K562 (cell line): ENCODE measurements around the gene MBP. TPM values are rescaled to one million over a fixed set of nuclear protein-coding genes. Genes with fewer than 3 reads are reported as not detected.
A peak's percentile ranks its signal among the peaks of the same experiment; 100 is the strongest.

ENCODE experiments used
- ATAC-seq: fragments of 200-7000 bp; cut with Tn5 transposase; 3 replicates; pipeline ENCODE4 v1.9.1; 2020; ENCODE audit warnings: moderate library complexity
- BruUV-seq: library from RNA; stranded (reverse); fragments of 400-500 nt; replicated peaks from 2 replicates; lab custom pipeline; 2021; lab: Mats Ljungman, UMichigan
- CTCF ChIA-PET: fragments of 300-600 bp; formaldehyde crosslinking; extraction: SDS; loops from one replicate; lab custom pipeline; 2021; ENCODE audit warnings: low intra/inter-chr PET ratio; lab: Yijun Ruan, JAX
- POLR2A ChIA-PET: fragments of 300-600, 350-650 bp; sonication (Branson Sonifier 250); formaldehyde crosslinking; extraction: SDS; loops from one replicate; lab custom pipeline; 2021; ENCODE audit warnings: antibody characterized with exemption, inconsistent platforms; lab: Yijun Ruan, JAX
- DNase-seq, 4 experiments: peaks; one replicate each; pipeline versions ENCODE4 v3.0.0 to v3.0.0-alpha.2; 2011 to 2018; ENCODE audit warnings: low spot score in 3 of 4, mixed read lengths in 3 of 4; ENCODE audit errors: extremely low read depth in 1 of 4
- FAIRE-seq: peaks from 2 replicates; lab custom pipeline; 2011; peaks lifted over from hg19 to GRCh38; lab: Jason Lieb, UNC
- H2AFZ ChIP-seq: 2 replicates; pipeline ENCODE4 v1.6.0; 2011; ENCODE audit warnings: low read depth, low read length, control low read depth, inconsistent platforms
- H3K27ac ChIP-seq: fragments of 200-600 bp; 3 replicates; pipeline ENCODE4 v1.8.0; 2011; ENCODE audit warnings: low read depth, mild to moderate bottlenecking, control low read depth, inconsistent platforms, low read length, moderate library complexity, mixed read lengths; ENCODE audit errors: extremely low read depth
- H3K27me3 ChIP-seq, 2 experiments: fragments of 300-600 bp in 1 of 2; 2 replicates in 1 of 2; 3 replicates in 1 of 2; pipeline versions ENCODE4 v1.6.0 to v1.8.0; 2011; ENCODE audit warnings: inconsistent platforms in 2 of 2, low read length in 2 of 2, mild to moderate bottlenecking in 1 of 2, mixed read lengths in 1 of 2, moderate library complexity in 1 of 2; ENCODE audit not compliant: control insufficient read depth in 2 of 2, insufficient read depth in 2 of 2
- H3K36me3 ChIP-seq: fragments of 300-600 bp; 3 replicates; pipeline ENCODE4 v1.8.0; 2011; ENCODE audit warnings: mild to moderate bottlenecking, low read length, inconsistent platforms; ENCODE audit not compliant: control insufficient read depth, insufficient read depth
- H3K4me1 ChIP-seq, 2 experiments: fragments of 200-600 bp in 1 of 2; replicated peaks in 1 of 2; 2 replicates in 1 of 2; 3 replicates in 1 of 2; pipeline versions ENCODE4 v1.5.1 to v1.8.0; 2011; ENCODE audit warnings: inconsistent platforms in 2 of 2, low read length in 2 of 2, mild to moderate bottlenecking in 1 of 2, mixed read lengths in 1 of 2, moderate library complexity in 1 of 2; ENCODE audit not compliant: control insufficient read depth in 2 of 2, insufficient read depth in 2 of 2
- H3K4me2 ChIP-seq: 2 replicates; pipeline ENCODE4 v1.6.1; 2011; ENCODE audit warnings: low read length, control low read depth, inconsistent platforms, mixed read lengths; ENCODE audit not compliant: insufficient read depth
- H3K4me3 ChIP-seq: fragments of 200-600 bp; sonication (generic), shearing (Covaris generic); 2 replicates; pipeline ENCODE4 v1.5.1; 2016; ENCODE audit warnings: control low read depth, inconsistent platforms
- H3K79me2 ChIP-seq: fragments of 200-600 bp; 3 replicates; pipeline ENCODE4 v1.8.0; 2011; ENCODE audit warnings: low read length, inconsistent platforms; ENCODE audit not compliant: control insufficient read depth, insufficient read depth
- H3K9ac ChIP-seq, 2 experiments: 2 replicates each; pipeline versions ENCODE4 v1.6.0 to v1.6.1; 2011; ENCODE audit warnings: low read depth in 2 of 2, low read length in 2 of 2, control low read depth in 1 of 2, inconsistent platforms in 1 of 2, mild to moderate bottlenecking in 1 of 2, mixed read lengths in 1 of 2; ENCODE audit not compliant: insufficient read depth in 1 of 2
- H3K9me1 ChIP-seq: one replicate; pipeline ENCODE4 v1.6.0; 2011; ENCODE audit warnings: inconsistent platforms, mild to moderate bottlenecking, low read length, moderate library complexity; ENCODE audit not compliant: control insufficient read depth, insufficient read depth
- H3K9me3 ChIP-seq: replicated peaks from 2 replicates; pipeline ENCODE4 v1.5.1; 2011; ENCODE audit warnings: low read depth, low read length, inconsistent platforms; ENCODE audit not compliant: control insufficient read depth, insufficient read depth
- H4K20me1 ChIP-seq: replicated peaks from 2 replicates; pipeline ENCODE4 v1.6.1; 2011; ENCODE audit warnings: low read length, inconsistent platforms, mixed read lengths; ENCODE audit not compliant: control insufficient read depth, insufficient read depth
- CBFA2T2 ChIP-seq: fragments of 450-650 bp; conservative IDR thresholded peaks from 2 replicates; pipeline ENCODE4 v1.6.1; 2017; ENCODE audit warnings: mild to moderate bottlenecking
- CBFA2T3 ChIP-seq: fragments of 450-650 bp; IDR thresholded peaks from 2 replicates; pipeline ENCODE4 v1.6.1; 2017
- ESRRA ChIP-seq: fragments of 450-650 bp; IDR thresholded peaks from 2 replicates; pipeline ENCODE4 v1.6.1; 2014; ENCODE audit warnings: low read depth, mild to moderate bottlenecking, moderate library complexity, borderline replicate concordance
- HNRNPH1 ChIP-seq: fragments of 200-400 bp; formaldehyde crosslinking; optimal IDR thresholded peaks from 2 replicates; pipeline ENCODE3; 2017; ENCODE audit warnings: low read depth, mild to moderate bottlenecking, low read length, moderate library complexity
- HNRNPK ChIP-seq: fragments of 200-400 bp; formaldehyde crosslinking; IDR thresholded peaks from one replicate; pipeline ENCODE4 v1.6.1; 2018; ENCODE audit warnings: mild to moderate bottlenecking, low read depth, low read length; ENCODE audit not compliant: poor library complexity, severe bottlenecking
- NR3C1 ChIP-seq: sonication (generic); formaldehyde crosslinking; IDR thresholded peaks from 2 replicates; pipeline ENCODE4 v1.8.1; 2022; ENCODE audit warnings: missing genetic modification reagents
- RUNX1 ChIP-seq: sonication (generic); IDR thresholded peaks from 2 replicates; pipeline ENCODE4 v1.6.1; 2016; ENCODE audit warnings: antibody characterized with exemption, low read depth
- TAL1 ChIP-seq: fragments of 450-650 bp; IDR thresholded peaks from 2 replicates; pipeline ENCODE4 v1.6.1; 2016; ENCODE audit warnings: mild to moderate bottlenecking
- TCF3 ChIP-seq: sonication (generic); formaldehyde crosslinking; IDR thresholded peaks from 2 replicates; pipeline ENCODE4 v1.4.0; 2020; ENCODE audit warnings: mild to moderate bottlenecking, missing genetic modification reagents
- TEAD4 ChIP-seq, 2 experiments: sonication (generic) in 1 of 2; formaldehyde crosslinking in 1 of 2; IDR thresholded peaks; 2 replicates each; pipeline versions ENCODE4 v1.6.1 to v1.8.0; 2012 to 2022; ENCODE audit warnings: borderline replicate concordance in 1 of 2, inconsistent platforms in 1 of 2, low read length in 1 of 2, mild to moderate bottlenecking in 1 of 2, missing genetic modification reagents in 1 of 2
- WGBS: fragments of 100-300 bp; shearing (Covaris generic); methylation state at CpG from one replicate; pipeline ENCODE4 v1.1.6; 2016; ENCODE audit warnings: low coverage, mixed read lengths; ENCODE audit not compliant: insufficient coverage; ENCODE audit errors: missing lambda C conversion rate; 5-methylcytosine and 5-hydroxymethylcytosine counted together
- in situ Hi-C: fragments of 300-500 bp; cut with MboI; formaldehyde crosslinking; loops from 4 replicates; pipeline ENCODE4 v1.15.0; 2018; ENCODE audit warnings: inconsistent platforms, mixed read lengths
- intact Hi-C: fragments of 100-400 bp; cut with micrococcal nuclease; formaldehyde crosslinking; loops from 2 replicates; pipeline ENCODE4 v1.14.2; 2022
- polyA plus RNA-seq, 8 experiments: library from polyadenylated mRNA; depleted of rRNA in 4 of 8; stranded (reverse) in 5 of 8; unstranded in 3 of 8; fragments of >200 nt; fragmentation: Nextera tagmentation in 2 of 8; fragmentation: Illumina TruSeq in 1 of 8; extraction: Ambion mirVana in 2 of 8; extraction: Trizol in 1 of 8; gene quantifications; 2 replicates each; pipeline versions ENCODE4 v1.2.1 to v1.2.3, GENCODE V29; 2011 to 2014; ENCODE audit warnings: inconsistent platforms in 1 of 8, missing spikeins in 1 of 8
- total RNA-seq, 7 experiments: library from RNA; depleted of rRNA in 6 of 7; stranded (reverse); fragments of >200 nt in 6 of 7; fragmentation: Illumina TruSeq in 2 of 7; extraction: Trizol in 2 of 7; gene quantifications; 2 replicates each; pipeline versions ENCODE4 v1.2.1 to v1.2.3, GENCODE V29; 2011 to 2021; ENCODE audit warnings: low replicate concordance in 1 of 7
- TF ChIP-seq, protein P1 (sequence below): fragments of 250-450 bp; sonication (Bioruptor Pico); IDR thresholded peaks from 2 replicates; pipeline ENCODE4 v1.8.0; 2021; ENCODE audit warnings: moderate library complexity, mild to moderate bottlenecking, inconsistent platforms
- TF ChIP-seq, protein P2 (sequence below): sonication (generic); formaldehyde crosslinking; IDR thresholded peaks from 2 replicates; pipeline ENCODE4 v1.8.1; 2022; ENCODE audit warnings: missing genetic modification reagents
- TF ChIP-seq, protein P3 (sequence below): fragments of 150-350 bp; IDR thresholded peaks from 2 replicates; pipeline ENCODE4 v1.6.1; 2014; ENCODE audit warnings: low read depth, mild to moderate bottlenecking, low read length, borderline replicate concordance

The MBP gene
- total and polyA plus RNA-seq, 9 of the 15 experiments (the other 6 are each of a cell fraction or from before 2014, with no cell fraction given), result 0.09 TPM; not detected in 8

DNA sequence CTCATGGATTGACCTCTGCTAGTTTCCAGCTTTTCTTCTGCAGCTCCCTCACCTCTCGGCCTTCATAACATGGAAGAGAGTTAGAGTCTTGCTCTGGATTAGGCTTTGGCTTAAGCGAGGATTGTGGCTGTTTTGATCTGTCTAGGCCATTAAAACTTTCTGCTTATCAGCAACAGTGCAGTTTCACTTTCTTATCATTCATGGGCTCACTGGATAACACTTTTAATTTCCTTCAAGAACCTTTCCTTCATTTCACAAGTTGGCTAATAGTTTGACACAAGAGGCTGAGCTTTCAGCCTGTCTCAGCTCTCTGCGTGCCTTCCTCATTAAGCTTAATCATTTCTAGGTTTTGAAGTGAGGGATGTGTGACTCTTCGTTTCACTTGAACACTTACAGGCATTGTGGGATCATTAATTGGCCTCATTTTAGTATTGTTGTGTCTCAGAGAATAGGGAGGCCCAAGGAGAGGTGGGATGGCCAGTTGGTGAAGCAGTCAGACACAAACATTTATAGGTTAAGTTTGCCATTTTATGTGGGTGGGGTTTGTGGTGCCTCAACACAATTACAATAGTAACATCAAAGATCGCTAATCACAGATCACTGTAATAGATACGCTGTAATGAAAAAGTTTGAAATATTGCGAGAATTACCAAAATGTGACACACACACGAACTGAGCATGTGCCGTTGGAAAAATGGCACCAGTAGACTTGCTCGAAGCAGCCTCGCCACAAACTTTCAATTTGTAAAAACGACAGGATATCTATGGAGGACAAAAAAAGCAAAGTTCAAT, 180.9 kb downstream of the MBP start:
- CTCF ChIA-PET, result no interaction called here
- intact Hi-C loops, result no loop called here
- no peaks in the 10 kb centered on the region for H3K9me1 ChIP-seq
- in situ Hi-C loops, result no loop called here
- no peaks in the 10 kb centered on the region for H3K9me3 ChIP-seq
- WGBS, result 71% methylated on average over 12 of the region's 12 CpGs
- no peak overlapping the region for H3K4me2 ChIP-seq
- no peaks in the 10 kb centered on the region for H3K79me2 ChIP-seq
- FAIRE-seq (no peak), DNase-seq (no peak), ATAC-seq (no peak)
- H3K4me3 ChIP-seq, result no peak overlapping the region
- no TSS peak for BruUV-seq
- no peaks in the 10 kb centered on the region for H4K20me1 ChIP-seq
- POLR2A ChIA-PET, result no interaction called here
- H2AFZ ChIP-seq, result no peak overlapping the region
- H3K4me1 ChIP-seq, result peaks cover 0 to 3% of the 10 kb centered on the region in 2 experiments; a peak in 3 of 5 replicates
- H3K36me3 ChIP-seq, result 0 out of 3 replicates have a peak, but pooled peaks cover 3% of the 10 kb centered on the region
- H3K27me3 ChIP-seq, result no peaks in the 10 kb centered on the region
- peak; percentile 27; the same call in 1 of the 2 replicates for TF ChIP-seq TAL1
- peak; percentile 11; the same call in 1 of the 2 replicates for TF ChIP-seq TCF3 (CRISPR knock-in tag)
- TF ChIP-seq HNRNPK, result no peak
- 0 out of 2 replicates have a peak, but pooled peaks have one; percentile 23 for TF ChIP-seq TEAD4 (IDR thresholded peaks at IDR 0.05; ENCODE audit: low read length)
- no peak for TF ChIP-seq TEAD4 (CRISPR knock-in tag; IDR thresholded peaks at IDR 0.05; ENCODE audit: borderline replicate concordance)
- no peak for TF ChIP-seq RUNX1
- TF ChIP-seq NR3C1 (CRISPR knock-in tag), result no peak
- TF ChIP-seq, protein P1, sequence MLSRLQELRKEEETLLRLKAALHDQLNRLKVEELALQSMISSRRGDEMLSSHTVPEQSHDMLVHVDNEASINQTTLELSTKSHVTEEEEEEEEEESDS (CRISPR knock-in tag), result no peak
- TF ChIP-seq CBFA2T3, result peak; percentile 21
- no peak for TF ChIP-seq ESRRA
- 0 out of 2 replicates have a peak, but pooled peaks have one; percentile 3 for TF ChIP-seq CBFA2T2
- no peak for TF ChIP-seq HNRNPH1
- TF ChIP-seq, protein P2, sequence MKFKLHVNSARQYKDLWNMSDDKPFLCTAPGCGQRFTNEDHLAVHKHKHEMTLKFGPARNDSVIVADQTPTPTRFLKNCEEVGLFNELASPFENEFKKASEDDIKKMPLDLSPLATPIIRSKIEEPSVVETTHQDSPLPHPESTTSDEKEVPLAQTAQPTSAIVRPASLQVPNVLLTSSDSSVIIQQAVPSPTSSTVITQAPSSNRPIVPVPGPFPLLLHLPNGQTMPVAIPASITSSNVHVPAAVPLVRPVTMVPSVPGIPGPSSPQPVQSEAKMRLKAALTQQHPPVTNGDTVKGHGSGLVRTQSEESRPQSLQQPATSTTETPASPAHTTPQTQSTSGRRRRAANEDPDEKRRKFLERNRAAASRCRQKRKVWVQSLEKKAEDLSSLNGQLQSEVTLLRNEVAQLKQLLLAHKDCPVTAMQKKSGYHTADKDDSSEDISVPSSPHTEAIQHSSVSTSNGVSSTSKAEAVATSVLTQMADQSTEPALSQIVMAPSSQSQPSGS, result no peak
- TF ChIP-seq, protein P3, sequence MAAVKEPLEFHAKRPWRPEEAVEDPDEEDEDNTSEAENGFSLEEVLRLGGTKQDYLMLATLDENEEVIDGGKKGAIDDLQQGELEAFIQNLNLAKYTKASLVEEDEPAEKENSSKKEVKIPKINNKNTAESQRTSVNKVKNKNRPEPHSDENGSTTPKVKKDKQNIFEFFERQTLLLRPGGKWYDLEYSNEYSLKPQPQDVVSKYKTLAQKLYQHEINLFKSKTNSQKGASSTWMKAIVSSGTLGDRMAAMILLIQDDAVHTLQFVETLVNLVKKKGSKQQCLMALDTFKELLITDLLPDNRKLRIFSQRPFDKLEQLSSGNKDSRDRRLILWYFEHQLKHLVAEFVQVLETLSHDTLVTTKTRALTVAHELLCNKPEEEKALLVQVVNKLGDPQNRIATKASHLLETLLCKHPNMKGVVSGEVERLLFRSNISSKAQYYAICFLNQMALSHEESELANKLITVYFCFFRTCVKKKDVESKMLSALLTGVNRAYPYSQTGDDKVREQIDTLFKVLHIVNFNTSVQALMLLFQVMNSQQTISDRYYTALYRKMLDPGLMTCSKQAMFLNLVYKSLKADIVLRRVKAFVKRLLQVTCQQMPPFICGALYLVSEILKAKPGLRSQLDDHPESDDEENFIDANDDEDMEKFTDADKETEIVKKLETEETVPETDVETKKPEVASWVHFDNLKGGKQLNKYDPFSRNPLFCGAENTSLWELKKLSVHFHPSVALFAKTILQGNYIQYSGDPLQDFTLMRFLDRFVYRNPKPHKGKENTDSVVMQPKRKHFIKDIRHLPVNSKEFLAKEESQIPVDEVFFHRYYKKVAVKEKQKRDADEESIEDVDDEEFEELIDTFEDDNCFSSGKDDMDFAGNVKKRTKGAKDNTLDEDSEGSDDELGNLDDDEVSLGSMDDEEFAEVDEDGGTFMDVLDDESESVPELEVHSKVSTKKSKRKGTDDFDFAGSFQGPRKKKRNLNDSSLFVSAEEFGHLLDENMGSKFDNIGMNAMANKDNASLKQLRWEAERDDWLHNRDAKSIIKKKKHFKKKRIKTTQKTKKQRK, result no peak
- no peak overlapping the region for H3K9ac ChIP-seq
- no peak overlapping the region for H3K27ac ChIP-seq
